Activated CD4-positive, alpha-beta memory T cell treated with anti-CD3 and anti-CD28 coated beads for 36 hours (primary cell): Measurements from ENCODE around the gene MIPOL1. TPM values are rescaled to one million over a fixed set of nuclear protein-coding genes. Genes with fewer than 3 reads are reported as not detected.
"Not testable (repeated sequence)": the region's sequence is repeated elsewhere in the genome, so short reads cannot be mapped to it uniquely, and the experiment has no call there.

ENCODE experiments used
- CTCF ChIA-PET: fragments of 350-600 bp; sonication (Branson Sonifier 250); formaldehyde crosslinking; loops from one replicate; lab custom pipeline; 2021; ENCODE audit warnings: antibody characterized with exemption, inconsistent platforms; lab: Charles Lee
- POLR2A ChIA-PET: fragments of 350-600 bp; sonication (Branson Sonifier 250); formaldehyde crosslinking; loops from one replicate; lab custom pipeline; 2021; ENCODE audit warnings: antibody characterized with exemption; lab: Charles Lee
- DNase-seq: peaks from one replicate; pipeline ENCODE4 v3.0.0-alpha.2; 2020
- H3K27ac Mint-ChIP-seq: one replicate; pipeline ENCODE4 v1.8.0; 2021; ENCODE audit warnings: mixed read lengths
- H3K27me3 Mint-ChIP-seq: one replicate; pipeline ENCODE4 v1.8.0; 2021; ENCODE audit warnings: mixed read lengths
- H3K36me3 Mint-ChIP-seq: one replicate; pipeline ENCODE4 v1.8.0; 2021; ENCODE audit warnings: mixed read lengths
- H3K4me1 Mint-ChIP-seq: one replicate; pipeline ENCODE4 v1.8.0; 2021; ENCODE audit warnings: low read depth, mixed read lengths
- H3K4me3 Mint-ChIP-seq: one replicate; pipeline ENCODE4 v1.8.0; 2021; ENCODE audit warnings: mild to moderate bottlenecking, mixed read lengths
- H3K9me3 Mint-ChIP-seq: one replicate; pipeline ENCODE4 v1.8.0; 2021; ENCODE audit warnings: mixed read lengths
- intact Hi-C: fragments of 100-400 bp; cut with micrococcal nuclease; formaldehyde crosslinking; loops from one replicate; pipeline ENCODE4 v1.15.1; 2023
- total RNA-seq, 2 experiments: library from RNA; stranded (reverse); gene quantifications; one replicate each; pipeline ENCODE4 v1.2.3, GENCODE V29; 2021

The MIPOL1 gene
- total RNA-seq, 2 experiments from 2014 or later: 0.14 to 0.51 TPM

DNA sequence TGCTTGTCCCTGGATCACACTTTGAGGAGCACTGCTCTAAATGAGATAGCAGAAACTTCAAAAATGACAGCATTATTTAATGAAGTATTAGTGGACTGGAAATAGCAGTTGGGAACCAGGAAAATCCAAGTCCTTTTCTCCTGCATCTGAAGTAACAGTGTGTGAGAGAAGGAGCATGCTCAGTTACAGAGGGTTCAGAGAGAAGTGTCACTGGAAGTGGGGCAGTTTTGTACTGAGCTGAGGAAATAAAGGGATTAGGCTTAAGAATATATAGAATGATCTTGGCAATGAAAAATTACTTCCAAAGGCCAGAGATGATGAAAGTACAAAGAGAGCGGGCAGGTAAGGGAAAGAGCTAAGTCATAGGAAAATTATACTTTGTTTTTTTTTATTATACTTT lies 130.9 kb downstream of the MIPOL1 start:
- Mint-ChIP-seq H3K9me3 (peaks cover 9% of the 10 kb centered on the region), H3K27me3 (no peaks in the 10 kb centered on the region), H3K4me3 (no peak overlapping the region), H3K36me3 (no peaks in the 10 kb centered on the region), H3K27ac (no peak overlapping the region), H3K4me1 (no peaks in the 10 kb centered on the region)
- intact Hi-C loops: no loop called here
- CTCF ChIA-PET: no interaction called here
- no peak for DNase-seq
- POLR2A ChIA-PET: no interaction called here

DNA sequence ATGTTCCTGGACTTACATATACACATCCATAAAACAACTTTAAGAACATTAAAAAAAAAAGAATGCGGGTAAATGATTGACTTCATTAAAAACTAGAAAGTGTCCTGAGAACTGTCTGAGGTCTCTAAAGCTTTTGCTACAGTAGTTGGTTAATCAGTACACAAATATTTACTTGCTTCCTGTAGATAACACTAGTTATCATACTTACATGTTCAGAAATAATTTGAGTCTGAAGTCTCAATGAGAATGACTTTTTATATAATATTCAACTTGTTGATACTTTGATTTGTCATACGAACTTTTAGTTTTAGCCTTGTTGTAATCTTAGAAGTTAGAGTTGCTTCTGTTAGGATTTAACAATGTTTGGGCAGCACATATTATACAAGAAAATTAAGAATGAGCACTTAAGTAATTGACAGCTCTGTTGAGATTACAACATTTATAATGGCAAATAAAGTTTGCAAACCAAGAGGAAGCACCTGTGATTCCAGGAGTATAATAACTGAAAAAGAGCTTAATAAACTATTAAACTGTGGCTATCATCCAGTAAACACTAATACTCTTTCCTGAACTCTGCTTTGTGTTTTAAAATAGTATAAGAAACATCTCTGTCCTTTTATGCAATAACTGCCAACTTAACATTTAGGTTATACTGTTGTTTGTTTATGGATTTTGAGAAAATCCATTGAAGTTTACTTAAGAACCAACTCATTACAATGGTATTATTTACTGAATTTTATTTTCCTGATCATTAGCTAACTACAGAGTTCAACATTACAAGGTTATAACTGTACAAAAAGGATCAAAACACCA lies 131.7 kb downstream of the MIPOL1 start:
- no peaks in the 10 kb centered on the region for H3K27me3 Mint-ChIP-seq
- H3K4me3 Mint-ChIP-seq: no peak overlapping the region
- peaks cover 9% of the 10 kb centered on the region for H3K9me3 Mint-ChIP-seq
- H3K27ac Mint-ChIP-seq: no peak overlapping the region
- intact Hi-C loops: no loop called here
- DNase-seq: no peak
- ChIA-PET CTCF (no interaction called here), POLR2A (no interaction called here)
- no peaks in the 10 kb centered on the region for H3K36me3 Mint-ChIP-seq
- no peaks in the 10 kb centered on the region for H3K4me1 Mint-ChIP-seq

DNA sequence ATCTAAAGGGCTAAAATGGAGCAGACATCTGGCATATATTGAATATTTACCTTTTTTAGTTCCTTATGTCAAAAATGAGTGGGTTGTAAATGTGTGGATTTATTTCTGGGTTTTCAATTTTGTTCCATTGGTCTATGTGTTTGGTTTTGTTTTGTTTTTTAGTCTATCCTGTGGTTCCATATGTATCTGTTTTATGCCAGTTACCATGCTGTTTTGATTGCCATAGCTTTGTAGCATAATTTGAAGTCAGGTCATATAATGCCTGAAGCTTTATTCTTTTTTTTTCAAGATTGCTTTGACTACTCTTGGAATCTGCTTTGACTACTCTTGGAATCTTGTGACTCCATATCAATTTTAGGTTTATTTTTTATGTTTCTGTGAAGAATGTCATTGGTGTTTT lies 133.2 kb downstream of the MIPOL1 start:
- H3K4me3 Mint-ChIP-seq: no peak overlapping the region
- no peaks in the 10 kb centered on the region for H3K27me3 Mint-ChIP-seq
- ChIA-PET POLR2A (no interaction called here), CTCF (no interaction called here)
- no peak overlapping the region for H3K27ac Mint-ChIP-seq
- no peaks in the 10 kb centered on the region for H3K36me3 Mint-ChIP-seq
- intact Hi-C loops: no loop called here
- H3K9me3 Mint-ChIP-seq: peaks cover 9% of the 10 kb centered on the region
- no peaks in the 10 kb centered on the region for H3K4me1 Mint-ChIP-seq
- no peak for DNase-seq

DNA sequence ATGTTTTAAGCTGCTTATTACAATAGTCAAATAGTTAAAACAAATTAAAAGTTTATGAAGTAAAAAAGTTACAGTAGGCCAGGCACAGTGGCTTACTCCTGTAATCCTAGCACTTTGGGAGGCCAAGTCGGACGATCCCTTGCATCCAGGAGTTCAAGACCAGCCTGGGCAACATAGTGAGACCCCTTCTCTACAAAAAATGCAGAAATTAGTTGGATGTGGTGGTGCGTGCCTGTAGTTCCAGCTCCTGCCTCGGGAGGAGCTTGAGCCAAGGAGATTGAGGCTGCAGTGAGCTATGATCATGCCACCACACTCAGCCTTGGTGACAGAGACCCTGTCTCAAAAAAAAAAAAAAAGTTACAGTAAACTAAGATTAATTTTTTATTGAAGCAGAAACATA lies 142.6 kb downstream of the MIPOL1 start:
- no peak for DNase-seq
- ChIA-PET POLR2A (no interaction called here), CTCF (no interaction called here)
- no peaks in the 10 kb centered on the region for H3K36me3 Mint-ChIP-seq
- no peaks in the 10 kb centered on the region for H3K4me1 Mint-ChIP-seq
- H3K4me3 Mint-ChIP-seq: no peak overlapping the region
- intact Hi-C loops: no loop called here
- H3K27ac Mint-ChIP-seq: no peak overlapping the region
- no peaks in the 10 kb centered on the region for H3K27me3 Mint-ChIP-seq
- H3K9me3 Mint-ChIP-seq: no peaks in the 10 kb centered on the region

DNA sequence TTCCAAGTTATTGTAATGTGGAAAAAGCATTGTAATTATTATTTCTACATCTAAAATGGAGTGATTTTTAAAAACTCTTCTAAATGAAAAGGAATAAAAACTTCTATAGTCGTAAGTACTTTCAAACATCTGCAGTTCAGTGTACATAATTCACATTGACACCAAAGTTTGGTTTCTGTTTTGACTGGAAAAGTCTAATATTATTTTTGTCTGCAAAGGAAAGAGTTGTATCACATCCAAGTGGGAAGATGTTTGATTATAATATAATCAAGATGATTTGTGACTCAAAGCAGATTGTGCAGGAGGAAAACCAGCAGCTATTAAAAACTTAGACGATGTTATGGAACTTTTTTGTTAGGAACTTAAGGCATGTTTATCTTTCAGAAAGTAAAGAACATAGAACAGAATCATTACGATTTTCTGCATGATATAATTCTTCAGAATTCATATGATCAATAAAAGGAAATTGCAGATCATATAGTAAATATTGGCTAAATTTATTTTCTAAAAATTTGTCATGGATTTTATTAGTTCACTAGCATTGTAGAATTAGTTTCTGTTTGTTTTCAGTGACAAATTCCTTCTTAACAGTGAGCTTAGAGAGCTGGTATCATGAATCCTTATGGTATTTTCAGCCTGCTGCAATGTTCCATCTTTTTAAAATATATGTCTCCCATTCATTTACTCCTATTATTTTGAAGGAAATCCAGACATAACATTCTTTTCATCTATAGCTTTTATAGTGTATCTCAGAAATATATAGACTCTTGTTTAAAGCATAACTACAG lies 145.8 kb downstream of the MIPOL1 start:
- DNase-seq: no peak
- ChIA-PET POLR2A (no interaction called here), CTCF (no interaction called here)
- intact Hi-C loops: no loop called here
- Mint-ChIP-seq H3K27me3 (no peaks in the 10 kb centered on the region), H3K4me1 (no peaks in the 10 kb centered on the region), H3K9me3 (peaks cover 11% of the 10 kb centered on the region), H3K4me3 (no peak overlapping the region), H3K27ac (no peak overlapping the region), H3K36me3 (no peaks in the 10 kb centered on the region)

DNA sequence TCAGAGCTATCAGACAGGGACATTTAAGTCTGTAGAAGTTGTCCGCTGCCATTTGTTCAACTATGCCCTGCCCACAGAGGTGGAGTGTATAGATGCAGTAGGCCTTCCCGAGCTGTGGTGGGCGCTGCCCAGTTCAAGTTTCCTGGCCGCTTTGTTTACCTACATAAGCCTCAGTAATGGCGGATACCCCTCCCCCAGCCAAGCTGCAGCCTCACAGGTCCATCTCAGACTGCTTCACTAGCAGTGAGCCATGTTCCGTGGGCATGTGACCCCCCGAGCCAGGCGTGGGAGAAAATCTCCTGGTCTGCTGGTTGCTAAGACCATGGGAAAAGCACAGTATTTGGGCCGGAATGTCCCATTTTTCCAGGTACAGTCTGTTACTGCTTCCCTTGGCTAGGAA lies 165.9 kb downstream of the MIPOL1 start:
- POLR2A ChIA-PET: no interaction called here

DNA sequence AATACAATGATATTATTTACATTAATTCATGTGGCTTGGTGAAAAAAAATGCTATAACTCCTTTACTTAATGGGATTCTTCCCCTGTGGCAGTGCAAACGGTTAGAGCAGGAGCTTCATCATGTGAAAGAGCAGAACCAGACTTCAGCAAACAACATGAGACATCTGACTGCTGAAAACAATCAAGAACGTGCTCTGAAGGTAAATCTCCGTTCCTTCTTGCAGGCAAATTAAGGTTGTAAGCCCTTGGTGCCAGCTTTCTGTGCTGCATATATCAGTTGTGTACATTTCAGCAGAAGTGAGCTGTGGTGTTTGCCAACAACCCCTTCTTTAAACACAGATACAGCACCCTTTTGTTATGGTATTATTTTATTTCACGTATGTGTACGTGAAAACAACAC lies 171.7 kb downstream of the MIPOL1 start:
- Mint-ChIP-seq H3K27ac (no peak overlapping the region), H3K4me1 (no peaks in the 10 kb centered on the region), H3K4me3 (no peak overlapping the region), H3K27me3 (no peaks in the 10 kb centered on the region), H3K9me3 (peaks cover 3% of the 10 kb centered on the region), H3K36me3 (no peaks in the 10 kb centered on the region)
- POLR2A ChIA-PET: no interaction called here
- intact Hi-C loops: no loop called here
- DNase-seq: no peak
- CTCF ChIA-PET: no interaction called here

More for the DNA sequence above, 165.9 kb downstream of the MIPOL1 start:
- Mint-ChIP-seq H3K4me3 (no peak overlapping the region), H3K9me3 (peaks cover 20% of the 10 kb centered on the region), H3K27me3 (no peaks in the 10 kb centered on the region), H3K4me1 (no peaks in the 10 kb centered on the region), H3K36me3 (no peaks in the 10 kb centered on the region), H3K27ac (no peak overlapping the region)
- CTCF ChIA-PET: no interaction called here
- no peak for DNase-seq
- intact Hi-C loops: no loop called here

DNA sequence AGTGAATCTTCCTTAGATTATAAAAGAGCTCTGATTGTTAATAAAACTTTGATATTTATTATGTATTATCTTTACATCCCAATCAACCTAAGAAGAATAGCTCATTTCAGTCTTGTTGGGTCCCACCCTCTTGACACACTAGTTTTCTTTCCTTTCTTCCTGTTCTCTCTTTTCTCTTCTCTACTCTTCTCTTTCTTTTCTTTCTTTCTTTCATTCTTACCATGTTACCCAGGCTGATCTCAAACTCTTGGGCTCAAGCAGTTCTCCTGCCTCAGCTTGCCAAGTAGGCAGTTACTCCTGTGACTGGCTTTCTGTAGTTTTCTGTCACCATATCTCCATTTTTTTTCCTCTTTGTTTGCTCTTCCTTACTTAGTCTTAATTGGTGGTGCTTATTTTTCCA lies 177.8 kb downstream of the MIPOL1 start:
- no peak for DNase-seq
- H3K36me3 Mint-ChIP-seq: no peaks in the 10 kb centered on the region
- H3K4me3 Mint-ChIP-seq: no peak overlapping the region
- H3K9me3 Mint-ChIP-seq: peaks cover 3% of the 10 kb centered on the region
- H3K27me3 Mint-ChIP-seq: no peaks in the 10 kb centered on the region
- ChIA-PET CTCF (no interaction called here), POLR2A (no interaction called here)
- intact Hi-C loops: no loop called here
- no peaks in the 10 kb centered on the region for H3K4me1 Mint-ChIP-seq
- no peak overlapping the region for H3K27ac Mint-ChIP-seq

DNA sequence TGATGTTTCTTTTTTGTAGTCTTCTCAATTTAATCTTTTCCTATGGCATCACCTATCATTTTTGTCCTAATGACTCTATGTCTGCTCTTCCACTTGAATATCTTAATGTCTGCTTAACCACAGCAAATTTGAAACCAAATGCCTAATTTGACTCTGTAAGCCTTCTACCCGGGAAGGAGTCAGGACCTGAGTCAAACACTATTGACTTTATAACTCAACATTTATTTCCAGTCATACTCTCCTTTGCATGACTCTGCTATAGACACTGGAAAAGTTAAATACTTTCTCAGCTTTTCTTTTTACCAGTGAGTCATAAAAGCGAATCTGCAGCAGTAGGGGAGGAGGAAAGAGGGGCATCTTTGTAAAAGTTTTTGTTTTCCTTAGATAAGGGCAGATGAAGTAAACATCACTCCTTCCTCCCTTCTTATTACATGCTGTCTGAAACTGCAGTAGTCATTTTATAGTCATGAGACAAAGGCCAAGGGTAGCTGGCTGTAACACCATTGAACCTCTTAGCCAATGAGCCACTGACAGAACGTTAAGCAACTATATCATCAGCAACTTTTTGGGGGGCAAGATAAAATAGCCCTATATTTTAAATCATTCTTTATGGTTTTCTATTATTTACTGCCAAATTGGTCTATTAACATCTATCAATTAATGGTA lies 179.3 kb downstream of the MIPOL1 start:
- H3K36me3 Mint-ChIP-seq: no peaks in the 10 kb centered on the region
- POLR2A ChIA-PET: no interaction called here

DNA sequence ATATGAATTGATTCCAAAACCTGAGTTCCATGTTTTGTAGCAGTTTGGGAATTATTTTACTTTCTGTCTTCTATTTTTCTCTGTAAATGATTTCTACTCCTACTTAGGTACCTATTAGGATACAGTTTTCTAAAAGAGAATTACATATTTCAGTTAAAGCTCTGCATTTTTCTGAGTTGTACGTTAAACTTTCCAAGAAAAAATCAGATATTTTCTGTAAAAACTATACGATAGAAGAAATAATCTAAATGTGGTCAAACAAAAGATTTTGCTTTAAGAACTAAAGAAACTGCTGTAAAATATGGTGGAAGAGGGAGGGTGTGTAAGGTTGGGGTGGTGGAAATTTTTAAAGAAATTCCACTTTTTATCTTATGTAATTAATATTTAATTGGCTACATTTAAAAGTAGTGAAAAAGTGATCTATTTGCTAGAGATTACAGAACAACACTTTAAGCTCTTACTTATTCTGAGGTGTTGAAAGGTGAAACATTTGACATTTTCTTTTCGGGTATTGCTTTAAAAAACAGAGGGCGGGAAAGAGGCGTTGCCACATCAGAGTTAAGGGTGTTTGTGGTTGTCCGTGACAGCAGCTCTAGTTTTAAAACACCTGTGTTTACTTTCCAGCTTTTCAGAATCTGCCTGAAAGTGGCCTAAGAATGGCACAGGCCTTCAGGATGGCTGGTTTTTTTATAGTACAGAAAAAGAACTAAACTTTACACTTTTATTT lies 187.3 kb downstream of the MIPOL1 start:
- ChIA-PET CTCF (no interaction called here), POLR2A (no interaction called here)
- H3K4me3 Mint-ChIP-seq: no peak overlapping the region
- DNase-seq: no peak
- no peaks in the 10 kb centered on the region for H3K4me1 Mint-ChIP-seq
- no peaks in the 10 kb centered on the region for H3K36me3 Mint-ChIP-seq
- peaks cover 6% of the 10 kb centered on the region for H3K9me3 Mint-ChIP-seq
- H3K27me3 Mint-ChIP-seq: no peaks in the 10 kb centered on the region
- no peak overlapping the region for H3K27ac Mint-ChIP-seq
- intact Hi-C loops: no loop called here

More for the DNA sequence above, 179.3 kb downstream of the MIPOL1 start:
- intact Hi-C loops: no loop called here
- CTCF ChIA-PET: interaction anchor here (0.7 kb wide), 1 partner anchor 62 kb away, joined by 4 read pairs; no protein-coding TSS in a partner anchor
- Mint-ChIP-seq H3K4me3 (no peak overlapping the region), H3K27ac (no peak overlapping the region), H3K27me3 (no peaks in the 10 kb centered on the region), H3K4me1 (no peaks in the 10 kb centered on the region), H3K9me3 (peaks cover 5% of the 10 kb centered on the region)
- no peak for DNase-seq

DNA sequence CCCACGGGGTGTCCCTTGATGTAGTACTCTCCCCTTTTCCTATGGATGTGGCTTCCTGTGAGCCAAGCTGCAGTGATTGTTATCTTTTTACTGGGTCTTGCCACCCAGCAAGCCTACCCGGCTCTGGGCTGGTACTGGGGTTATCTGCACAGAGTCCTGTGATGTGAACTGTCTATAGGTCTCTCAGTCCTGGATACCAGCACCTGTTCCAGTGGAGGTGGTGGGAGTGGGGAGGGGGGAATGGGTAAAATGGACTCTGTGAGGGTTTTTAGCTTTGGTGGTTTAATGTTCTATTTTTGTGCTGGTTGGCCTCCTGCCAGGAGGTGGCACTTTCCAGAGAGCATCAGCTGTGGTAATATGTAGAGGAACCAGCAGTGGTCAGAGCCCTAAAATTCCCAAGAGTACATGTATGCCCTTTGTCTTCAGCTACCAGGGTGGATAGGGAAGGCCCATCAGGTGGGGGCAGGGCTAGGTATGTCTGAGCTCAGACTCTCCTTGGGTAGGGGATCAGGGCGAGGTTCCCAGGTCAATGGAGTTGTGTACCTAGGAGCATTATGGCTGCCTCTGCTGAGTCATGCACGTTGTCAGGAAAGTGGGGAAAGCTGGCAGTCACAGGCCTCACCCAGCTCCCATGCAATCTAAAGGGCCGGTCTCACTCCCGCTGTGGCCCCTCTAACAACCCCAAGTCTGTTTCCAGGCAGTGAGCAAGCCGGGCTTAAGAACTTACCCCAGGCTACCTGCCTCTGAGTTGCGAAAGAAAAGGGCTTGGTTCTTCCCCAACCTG lies 199.6 kb downstream of the MIPOL1 start:
- H3K36me3 Mint-ChIP-seq, DNase-seq, H3K4me3 Mint-ChIP-seq, CTCF ChIA-PET, H3K27ac Mint-ChIP-seq, POLR2A ChIA-PET, H3K27me3 Mint-ChIP-seq, H3K4me1 Mint-ChIP-seq, intact Hi-C loops: not testable (repeated sequence)
- peaks cover 39% of the 10 kb centered on the region for H3K9me3 Mint-ChIP-seq
